HEK293T (cell line): ENCODE data around the gene ZNF286A.
"Not testable (repeated sequence)": the region's sequence is repeated elsewhere in the genome, so short reads cannot be mapped to it uniquely, and the experiment has no call there.

Experiments used
- ARNT ChIP-seq: fragments of 450-650 bp; IDR thresholded peaks from 2 replicates; pipeline ENCODE4 v1.6.1; 2017; ENCODE audit warnings: mild to moderate bottlenecking
- BHLHE40 ChIP-seq: fragments of 450-650 bp; IDR thresholded peaks from 2 replicates; pipeline ENCODE4 v1.6.1; 2016; ENCODE audit warnings: mild to moderate bottlenecking, moderate library complexity, borderline replicate concordance
- CTBP1 ChIP-seq: fragments of 450-650 bp; IDR thresholded peaks from 2 replicates; pipeline ENCODE4 v1.6.1; 2016; ENCODE audit warnings: borderline replicate concordance
- ELF4 ChIP-seq: fragments of 450-650 bp; IDR thresholded peaks from 2 replicates; pipeline ENCODE4 v1.6.1; 2017; ENCODE audit warnings: antibody characterized with exemption
- FOXA1 ChIP-seq: fragments of 450-650 bp; IDR thresholded peaks from 2 replicates; pipeline ENCODE4 v1.6.1; 2016; ENCODE audit warnings: mild to moderate bottlenecking
- FOXK2 ChIP-seq: fragments of 450-650 bp; IDR thresholded peaks from 2 replicates; pipeline ENCODE4 v1.6.1; 2016; ENCODE audit warnings: mild to moderate bottlenecking
- FOXM1 ChIP-seq: fragments of 450-650 bp; IDR thresholded peaks from 2 replicates; pipeline ENCODE4 v1.6.1; 2017; ENCODE audit warnings: mild to moderate bottlenecking, borderline replicate concordance
- HDGF ChIP-seq: fragments of 450-650 bp; IDR thresholded peaks from 2 replicates; pipeline ENCODE4 v1.6.1; 2017; ENCODE audit warnings: antibody characterized with exemption, borderline replicate concordance
- LEF1 ChIP-seq: fragments of 450-650 bp; IDR thresholded peaks from 2 replicates; pipeline ENCODE4 v1.6.1; 2017; ENCODE audit warnings: mild to moderate bottlenecking, borderline replicate concordance
- SP1 ChIP-seq: fragments of 450-650 bp; IDR thresholded peaks from 2 replicates; pipeline ENCODE4 v1.6.1; 2017
- SUZ12 ChIP-seq: fragments of 450-650 bp; IDR thresholded peaks from 2 replicates; pipeline ENCODE4 v1.6.1; 2016; ENCODE audit warnings: mild to moderate bottlenecking
- TARDBP ChIP-seq: fragments of 450-650 bp; IDR thresholded peaks from 2 replicates; pipeline ENCODE4 v1.6.1; 2016
- ZNF384 ChIP-seq: fragments of 450-650 bp; IDR thresholded peaks from 2 replicates; pipeline ENCODE4 v1.6.1; 2016
- TF ChIP-seq, protein P1 (sequence below): fragments of 450-650 bp; IDR thresholded peaks from 2 replicates; pipeline ENCODE4 v1.6.1; 2016

DNA sequence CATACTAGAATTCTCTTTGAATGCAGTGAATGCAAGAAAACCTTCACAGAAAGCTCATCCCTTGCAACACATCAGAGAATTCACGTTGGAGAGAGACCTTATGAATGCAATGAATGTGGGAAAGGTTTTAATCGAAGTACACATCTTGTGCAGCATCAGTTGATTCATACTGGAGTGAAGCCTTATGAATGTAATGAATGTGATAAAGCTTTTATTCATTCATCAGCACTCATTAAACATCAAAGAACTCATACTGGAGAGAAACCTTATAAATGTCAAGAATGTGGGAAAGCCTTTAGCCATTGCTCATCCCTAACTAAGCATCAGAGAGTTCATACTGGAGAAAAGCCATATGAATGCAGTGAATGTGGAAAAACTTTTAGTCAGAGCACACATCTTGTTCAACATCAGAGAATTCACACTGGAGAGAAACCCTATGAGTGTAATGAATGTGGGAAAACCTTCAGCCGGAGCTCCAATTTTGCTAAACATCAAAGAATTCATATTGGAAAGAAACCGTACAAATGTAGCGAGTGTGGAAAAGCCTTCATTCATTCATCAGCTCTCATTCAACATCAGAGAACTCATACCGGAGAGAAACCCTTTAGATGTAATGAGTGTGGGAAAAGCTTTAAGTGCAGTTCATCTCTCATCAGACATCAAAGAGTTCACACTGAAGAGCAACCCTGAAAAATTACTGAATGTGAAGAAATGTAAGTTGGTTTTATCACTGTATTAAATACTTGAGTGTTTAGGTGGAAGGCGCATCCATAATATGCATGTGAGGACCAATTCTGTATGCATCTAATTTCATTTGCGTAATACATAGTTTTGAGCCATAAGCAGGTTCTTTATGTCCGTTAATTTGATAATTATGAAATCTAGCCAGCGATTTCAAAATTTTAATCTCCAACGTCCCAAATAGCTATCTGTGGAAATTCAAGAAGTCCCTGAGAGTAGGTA is 17.3 kb downstream of the ZNF286A start:
- not testable (repeated sequence) for TF ChIP-seq FOXA1, CTBP1, LEF1, SUZ12, SP1, FOXM1, ARNT, HDGF, BHLHE40, ELF4, ZNF384, TARDBP, FOXK2
- TF ChIP-seq, protein P1, sequence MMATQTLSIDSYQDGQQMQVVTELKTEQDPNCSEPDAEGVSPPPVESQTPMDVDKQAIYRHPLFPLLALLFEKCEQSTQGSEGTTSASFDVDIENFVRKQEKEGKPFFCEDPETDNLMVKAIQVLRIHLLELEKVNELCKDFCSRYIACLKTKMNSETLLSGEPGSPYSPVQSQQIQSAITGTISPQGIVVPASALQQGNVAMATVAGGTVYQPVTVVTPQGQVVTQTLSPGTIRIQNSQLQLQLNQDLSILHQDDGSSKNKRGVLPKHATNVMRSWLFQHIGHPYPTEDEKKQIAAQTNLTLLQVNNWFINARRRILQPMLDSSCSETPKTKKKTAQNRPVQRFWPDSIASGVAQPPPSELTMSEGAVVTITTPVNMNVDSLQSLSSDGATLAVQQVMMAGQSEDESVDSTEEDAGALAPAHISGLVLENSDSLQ, result not testable (repeated sequence)
